WTC11 (cell line): ENCODE results near the gene CPXM1. TPM values are rescaled to one million over a fixed set of nuclear protein-coding genes. Genes with fewer than 3 reads are reported as not detected.

Experiments used
- ATAC-seq: fragments of 200-7000 bp; cut with Tn5 transposase; 2 replicates; pipeline ENCODE4 v1.10.0; 2021; ENCODE audit warnings: mild to moderate bottlenecking, moderate library complexity
- CTCF ChIA-PET: fragments of 300-600 bp; sonication (Branson Sonifier 250); formaldehyde crosslinking; loops from one replicate; lab custom pipeline; 2021; ENCODE audit warnings: antibody characterized with exemption; lab: Charles Lee
- POLR2A ChIA-PET: fragments of 350-600 bp; sonication (Branson Sonifier 250); formaldehyde crosslinking; loops from one replicate; lab custom pipeline; 2021; ENCODE audit warnings: antibody characterized with exemption; lab: Charles Lee
- DNase-seq: peaks from one replicate; pipeline ENCODE4 v3.0.0; 2021; ENCODE audit warnings: low spot score
- H3K27ac Mint-ChIP-seq: 2 replicates; pipeline ENCODE4 v1.8.0; 2021; ENCODE audit warnings: mixed read lengths
- H3K27me3 Mint-ChIP-seq: 2 replicates; pipeline ENCODE4 v1.8.0; 2021; ENCODE audit warnings: low read depth, mild to moderate bottlenecking, moderate library complexity, mixed read lengths
- H3K36me3 Mint-ChIP-seq: 2 replicates; pipeline ENCODE4 v1.8.0; 2021; ENCODE audit warnings: mixed read lengths
- H3K4me1 Mint-ChIP-seq: 2 replicates; pipeline ENCODE4 v1.8.0; 2022; ENCODE audit warnings: mixed read lengths
- H3K4me3 Mint-ChIP-seq: 2 replicates; pipeline ENCODE4 v1.8.0; 2021; ENCODE audit warnings: mild to moderate bottlenecking, moderate library complexity, mixed read lengths
- H3K9me3 Mint-ChIP-seq: 2 replicates; pipeline ENCODE4 v1.8.0; 2021; ENCODE audit warnings: mixed read lengths
- ATF1 ChIP-seq: sonication (generic); formaldehyde crosslinking; IDR thresholded peaks from 2 replicates; pipeline ENCODE4 v1.8.1; 2023; ENCODE audit warnings: mild to moderate bottlenecking, moderate library complexity, missing genetic modification reagents
- ATF2 ChIP-seq: sonication (generic); formaldehyde crosslinking; IDR thresholded peaks from 2 replicates; pipeline ENCODE4 v1.8.1; 2022; ENCODE audit warnings: low read depth, missing genetic modification reagents, borderline replicate concordance
- ATF3 ChIP-seq: sonication (generic); formaldehyde crosslinking; conservative IDR thresholded peaks from 2 replicates; pipeline ENCODE4 v1.8.1; 2022; ENCODE audit warnings: mild to moderate bottlenecking, missing genetic modification reagents
- EMX1 ChIP-seq: fragments of 250-450 bp; sonication (Bioruptor Pico); IDR thresholded peaks from 2 replicates; pipeline ENCODE4 v1.8.0; 2021; ENCODE audit warnings: mild to moderate bottlenecking
- FOXP1 ChIP-seq: sonication (generic); formaldehyde crosslinking; IDR thresholded peaks from 2 replicates; pipeline ENCODE4 v1.8.0; 2022; ENCODE audit warnings: missing genetic modification reagents, mild to moderate bottlenecking, moderate library complexity, borderline replicate concordance
- NFATC4 ChIP-seq: fragments of 250-450 bp; sonication (Bioruptor Pico); IDR thresholded peaks from 2 replicates; pipeline ENCODE4 v1.9.0; 2021; ENCODE audit warnings: mild to moderate bottlenecking
- NFE2L1 ChIP-seq: sonication (generic); formaldehyde crosslinking; IDR thresholded peaks from 2 replicates; pipeline ENCODE4 v1.8.1; 2023; ENCODE audit warnings: missing genetic modification reagents
- OVOL2 ChIP-seq: fragments of 250-450 bp; sonication (Bioruptor Pico); IDR thresholded peaks from 2 replicates; pipeline ENCODE4 v1.9.0; 2021; ENCODE audit warnings: mild to moderate bottlenecking, borderline replicate concordance
- PRDM15 ChIP-seq: sonication (generic); formaldehyde crosslinking; IDR thresholded peaks from 2 replicates; pipeline ENCODE4 v1.8.0; 2022; ENCODE audit warnings: missing genetic modification reagents
- PREB ChIP-seq: sonication (generic); formaldehyde crosslinking; IDR thresholded peaks from 2 replicates; pipeline ENCODE4 v1.8.1; 2022; ENCODE audit warnings: mild to moderate bottlenecking, missing genetic modification reagents, moderate library complexity, borderline replicate concordance
- PRRX2 ChIP-seq: fragments of 250-450 bp; sonication (Bioruptor Pico); IDR thresholded peaks from 2 replicates; pipeline ENCODE4 v1.8.0; 2021; ENCODE audit warnings: mild to moderate bottlenecking
- RORB ChIP-seq: fragments of 250-450 bp; sonication (Bioruptor Pico); IDR thresholded peaks from 2 replicates; pipeline ENCODE4 v1.9.0; 2021; ENCODE audit warnings: mild to moderate bottlenecking
- SMAD4 ChIP-seq: sonication (generic); formaldehyde crosslinking; IDR thresholded peaks from 2 replicates; pipeline ENCODE4 v1.8.0; 2022; ENCODE audit warnings: mild to moderate bottlenecking, missing genetic modification reagents
- SOX15 ChIP-seq: fragments of 250-450 bp; sonication (Bioruptor Pico); IDR thresholded peaks from 2 replicates; pipeline ENCODE4 v1.9.0; 2021; ENCODE audit warnings: mild to moderate bottlenecking
- STAT6 ChIP-seq: sonication (generic); formaldehyde crosslinking; conservative IDR thresholded peaks from 2 replicates; pipeline ENCODE4 v1.8.1; 2023; ENCODE audit warnings: mild to moderate bottlenecking, low read depth, missing genetic modification reagents, moderate library complexity
- ZMAT4 ChIP-seq: fragments of 250-450 bp; sonication (Bioruptor Pico); IDR thresholded peaks from 2 replicates; pipeline ENCODE4 v1.9.0; 2021; ENCODE audit warnings: mild to moderate bottlenecking
- ZNF219 ChIP-seq: sonication (generic); formaldehyde crosslinking; IDR thresholded peaks from 2 replicates; pipeline ENCODE4 v1.8.0; 2023; ENCODE audit warnings: missing genetic modification reagents, mild to moderate bottlenecking, borderline replicate concordance
- total RNA-seq: library from RNA; stranded (reverse); gene quantifications from 3 replicates; pipeline ENCODE4 v1.2.3, GENCODE V29; 2021
- TF ChIP-seq, protein P1 (sequence below): fragments of 200-600 bp; IDR thresholded peaks from 2 replicates; pipeline ENCODE4 v1.8.0; 2022; ENCODE audit warnings: antibody characterized with exemption
- TF ChIP-seq, protein P2 (sequence below): sonication (generic); formaldehyde crosslinking; IDR thresholded peaks from 2 replicates; pipeline ENCODE4 v1.8.1; 2023; ENCODE audit warnings: mild to moderate bottlenecking, missing genetic modification reagents, moderate library complexity

Gene CPXM1
- total RNA-seq, 1 experiment from 2014 or later, result 51.2 TPM

- CTCF ChIA-PET, result no interaction called here
- no peak for TF ChIP-seq OVOL2
- no peak for TF ChIP-seq RORB (CRISPR knock-in tag)
- no peak for TF ChIP-seq EMX1 (CRISPR knock-in tag)
- no peak for TF ChIP-seq PRRX2 (CRISPR knock-in tag)
- no peak for TF ChIP-seq SOX15 (CRISPR knock-in tag)
- TF ChIP-seq ATF2 (CRISPR knock-in tag), result no peak
- TF ChIP-seq, protein P1, sequence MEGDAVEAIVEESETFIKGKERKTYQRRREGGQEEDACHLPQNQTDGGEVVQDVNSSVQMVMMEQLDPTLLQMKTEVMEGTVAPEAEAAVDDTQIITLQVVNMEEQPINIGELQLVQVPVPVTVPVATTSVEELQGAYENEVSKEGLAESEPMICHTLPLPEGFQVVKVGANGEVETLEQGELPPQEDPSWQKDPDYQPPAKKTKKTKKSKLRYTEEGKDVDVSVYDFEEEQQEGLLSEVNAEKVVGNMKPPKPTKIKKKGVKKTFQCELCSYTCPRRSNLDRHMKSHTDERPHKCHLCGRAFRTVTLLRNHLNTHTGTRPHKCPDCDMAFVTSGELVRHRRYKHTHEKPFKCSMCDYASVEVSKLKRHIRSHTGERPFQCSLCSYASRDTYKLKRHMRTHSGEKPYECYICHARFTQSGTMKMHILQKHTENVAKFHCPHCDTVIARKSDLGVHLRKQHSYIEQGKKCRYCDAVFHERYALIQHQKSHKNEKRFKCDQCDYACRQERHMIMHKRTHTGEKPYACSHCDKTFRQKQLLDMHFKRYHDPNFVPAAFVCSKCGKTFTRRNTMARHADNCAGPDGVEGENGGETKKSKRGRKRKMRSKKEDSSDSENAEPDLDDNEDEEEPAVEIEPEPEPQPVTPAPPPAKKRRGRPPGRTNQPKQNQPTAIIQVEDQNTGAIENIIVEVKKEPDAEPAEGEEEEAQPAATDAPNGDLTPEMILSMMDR, result no peak
- TF ChIP-seq, protein P2, sequence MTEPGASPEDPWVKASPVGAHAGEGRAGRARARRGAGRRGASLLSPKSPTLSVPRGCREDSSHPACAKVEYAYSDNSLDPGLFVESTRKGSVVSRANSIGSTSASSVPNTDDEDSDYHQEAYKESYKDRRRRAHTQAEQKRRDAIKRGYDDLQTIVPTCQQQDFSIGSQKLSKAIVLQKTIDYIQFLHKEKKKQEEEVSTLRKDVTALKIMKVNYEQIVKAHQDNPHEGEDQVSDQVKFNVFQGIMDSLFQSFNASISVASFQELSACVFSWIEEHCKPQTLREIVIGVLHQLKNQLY, result no peak
- TF ChIP-seq PRDM15 (CRISPR knock-in tag), result no peak
- no peak for TF ChIP-seq ATF1 (CRISPR knock-in tag)
- no peak for TF ChIP-seq PREB
- no peak for TF ChIP-seq FOXP1 (CRISPR knock-in tag)
- TF ChIP-seq ATF3 (CRISPR knock-in tag), result no peak
- TF ChIP-seq SMAD4, result no peak
- TF ChIP-seq ZMAT4, result no peak
- no peak for TF ChIP-seq NFE2L1 (CRISPR knock-in tag)
- TF ChIP-seq NFATC4 (CRISPR knock-in tag), result no peak
- TF ChIP-seq STAT6 (CRISPR knock-in tag), result no peak
- no peak for TF ChIP-seq ZNF219 (CRISPR knock-in tag)
- no peak overlapping the region for H3K27ac Mint-ChIP-seq
- peaks cover 5% of the 10 kb centered on the region for H3K9me3 Mint-ChIP-seq
- peaks cover 4% of the 10 kb centered on the region; the same call in 1 of the 2 replicates for H3K4me1 Mint-ChIP-seq
- peaks cover 11% of the 10 kb centered on the region for H3K36me3 Mint-ChIP-seq
- no peak overlapping the region for H3K4me3 Mint-ChIP-seq
- POLR2A ChIA-PET, result no interaction called here
- no peak for DNase-seq
- no peak for ATAC-seq
- peaks cover 23% of the 10 kb centered on the region for H3K27me3 Mint-ChIP-seq
Observed at GRCh38 chr20:2836035-2836434, 35.6 kb upstream of the CPXM1 start.
